ENCODE data around the gene CELSR1. TPM values are rescaled to one million over a fixed set of nuclear protein-coding genes. Genes with fewer than 3 reads are reported as not detected.

Gene CELSR1
- total RNA-seq, 1 donor from 2014 or later = 5.1 TPM

GRCh38 chr22:46534177-46534776 lies 3.1 kb downstream of the CELSR1 start:
- H3K27me3 Mint-ChIP-seq (ENCODE audit: low read depth) = peaks cover 59% of the 10 kb centered on the region
- peaks cover 10% of the 10 kb centered on the region for H3K36me3 Mint-ChIP-seq (ENCODE audit: low read depth)
- peaks cover 23% of the 10 kb centered on the region for H3K4me1 Mint-ChIP-seq
- DNase-seq (ENCODE audit: low read depth, low spot score) = no peak
- no peak overlapping the region for H3K4me3 Mint-ChIP-seq
- no peaks in the 10 kb centered on the region for H3K9me3 Mint-ChIP-seq
- H3K27ac Mint-ChIP-seq (ENCODE audit: unreplicated experiment) = no peak overlapping the region
- TF ChIP-seq, protein P1, sequence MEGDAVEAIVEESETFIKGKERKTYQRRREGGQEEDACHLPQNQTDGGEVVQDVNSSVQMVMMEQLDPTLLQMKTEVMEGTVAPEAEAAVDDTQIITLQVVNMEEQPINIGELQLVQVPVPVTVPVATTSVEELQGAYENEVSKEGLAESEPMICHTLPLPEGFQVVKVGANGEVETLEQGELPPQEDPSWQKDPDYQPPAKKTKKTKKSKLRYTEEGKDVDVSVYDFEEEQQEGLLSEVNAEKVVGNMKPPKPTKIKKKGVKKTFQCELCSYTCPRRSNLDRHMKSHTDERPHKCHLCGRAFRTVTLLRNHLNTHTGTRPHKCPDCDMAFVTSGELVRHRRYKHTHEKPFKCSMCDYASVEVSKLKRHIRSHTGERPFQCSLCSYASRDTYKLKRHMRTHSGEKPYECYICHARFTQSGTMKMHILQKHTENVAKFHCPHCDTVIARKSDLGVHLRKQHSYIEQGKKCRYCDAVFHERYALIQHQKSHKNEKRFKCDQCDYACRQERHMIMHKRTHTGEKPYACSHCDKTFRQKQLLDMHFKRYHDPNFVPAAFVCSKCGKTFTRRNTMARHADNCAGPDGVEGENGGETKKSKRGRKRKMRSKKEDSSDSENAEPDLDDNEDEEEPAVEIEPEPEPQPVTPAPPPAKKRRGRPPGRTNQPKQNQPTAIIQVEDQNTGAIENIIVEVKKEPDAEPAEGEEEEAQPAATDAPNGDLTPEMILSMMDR (conservative IDR thresholded peaks at IDR 0.05) = no peak

DNA sequence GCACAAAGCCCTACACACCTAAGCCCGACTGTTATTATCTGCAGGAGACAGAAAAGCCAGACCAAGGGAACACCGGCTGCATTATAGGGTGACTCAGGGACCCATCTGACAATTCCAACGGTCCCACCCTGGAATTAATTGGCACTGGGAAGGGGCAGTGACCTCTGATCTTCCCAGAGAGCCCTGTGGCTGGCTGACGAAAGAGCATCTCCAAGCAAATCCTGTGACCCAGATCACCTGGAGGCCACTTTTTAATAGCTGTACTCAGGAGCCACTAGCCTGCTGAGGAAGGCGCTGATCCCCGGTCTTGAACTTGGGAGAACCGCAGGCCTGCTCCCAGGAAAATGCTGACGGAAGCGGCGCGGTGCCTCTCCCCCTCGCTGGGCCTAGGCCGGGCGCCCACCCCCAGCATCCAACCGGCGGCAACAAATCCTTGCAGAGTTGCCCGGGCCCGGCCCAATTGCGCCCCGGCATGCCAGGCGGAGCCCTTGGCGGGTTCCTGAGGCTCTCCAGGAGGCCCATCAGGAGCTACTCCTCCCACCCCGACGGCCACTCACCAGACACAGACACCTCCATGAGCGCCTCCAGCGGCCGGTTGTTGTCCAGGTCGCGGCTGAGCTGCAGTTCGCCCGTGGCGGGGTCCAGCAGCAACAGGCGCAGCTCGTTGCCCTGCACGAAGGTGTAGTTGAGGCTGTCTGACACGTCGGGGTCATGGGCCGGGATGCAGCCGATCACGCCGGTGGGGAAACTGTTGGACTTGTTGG lies 4.2 kb downstream of the CELSR1 start:
- Mint-ChIP-seq H3K27ac (ENCODE audit: unreplicated experiment) (no peak overlapping the region), H3K4me1 (peaks cover 20% of the 10 kb centered on the region), H3K4me3 (peak overlapping the region; percentile 50), H3K9me3 (no peaks in the 10 kb centered on the region), H3K36me3 (ENCODE audit: low read depth) (peaks cover 12% of the 10 kb centered on the region), H3K27me3 (ENCODE audit: low read depth) (peaks cover 51% of the 10 kb centered on the region)
- DNase-seq (ENCODE audit: low read depth, low spot score) = no peak
- TF ChIP-seq, protein P1 (conservative IDR thresholded peaks at IDR 0.05) = no peak

DNA sequence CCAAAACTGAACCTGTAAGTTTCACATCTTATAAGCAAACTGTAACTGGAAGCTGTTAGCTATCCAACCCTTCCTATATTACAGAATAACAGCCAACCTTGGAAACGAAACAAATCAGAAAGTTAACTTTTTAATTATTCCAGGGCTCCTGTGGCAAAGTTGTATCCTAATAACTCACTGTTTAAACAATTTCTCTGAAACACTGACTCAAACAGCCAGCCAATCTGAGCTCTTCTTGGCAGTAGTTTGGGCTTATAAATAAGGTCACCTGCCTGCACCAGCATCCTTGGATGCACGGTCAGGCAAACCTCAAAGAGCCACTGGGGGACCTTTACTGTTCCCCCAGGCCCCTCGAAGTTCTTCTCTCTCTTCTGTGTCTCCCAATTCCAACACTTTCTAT lies 5.0 kb downstream of the CELSR1 start:
- DNase-seq (ENCODE audit: low read depth, low spot score) = no peak
- peaks cover 12% of the 10 kb centered on the region for H3K36me3 Mint-ChIP-seq (ENCODE audit: low read depth)
- TF ChIP-seq, protein P1 (conservative IDR thresholded peaks at IDR 0.05) = no peak
- H3K27me3 Mint-ChIP-seq (ENCODE audit: low read depth) = peaks cover 52% of the 10 kb centered on the region
- no peak overlapping the region for H3K27ac Mint-ChIP-seq (ENCODE audit: unreplicated experiment)
- H3K4me3 Mint-ChIP-seq = peak overlapping the region; percentile 50
- H3K4me1 Mint-ChIP-seq = peaks cover 24% of the 10 kb centered on the region
- H3K9me3 Mint-ChIP-seq = no peaks in the 10 kb centered on the region

DNA sequence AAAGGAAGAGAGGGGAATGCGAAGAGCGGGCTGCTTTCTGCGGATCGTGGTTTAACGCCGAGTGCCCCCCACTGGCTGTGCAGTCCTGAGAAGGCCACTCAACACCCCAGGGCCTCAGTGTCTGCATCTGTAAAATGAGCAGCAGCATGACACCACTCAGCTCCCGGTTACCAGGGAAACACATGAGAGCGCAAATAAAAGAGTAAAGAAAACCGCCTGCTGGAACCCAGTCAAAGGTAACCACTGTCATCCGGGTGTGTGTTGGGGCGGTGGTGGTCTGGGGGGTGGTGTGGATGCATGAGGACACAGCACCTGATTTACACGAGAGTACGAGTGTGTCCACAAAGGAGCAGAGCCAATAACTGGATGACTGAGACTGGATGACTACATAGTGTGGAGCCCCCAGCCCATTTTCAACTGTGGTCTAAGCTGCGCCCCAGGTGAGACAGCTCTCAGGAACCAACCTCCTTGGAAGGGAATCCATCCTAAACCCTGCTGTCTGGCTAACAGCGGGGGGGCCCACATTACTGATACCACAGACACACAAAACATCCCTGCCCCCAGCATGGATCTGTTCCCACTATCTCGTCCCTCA lies 5.7 kb downstream of the CELSR1 start:
- Mint-ChIP-seq H3K27me3 (ENCODE audit: low read depth) (peaks cover 57% of the 10 kb centered on the region), H3K4me1 (peaks cover 24% of the 10 kb centered on the region), H3K36me3 (ENCODE audit: low read depth) (peaks cover 12% of the 10 kb centered on the region)

GRCh38 chr22:46528121-46528610 lies 9.3 kb downstream of the CELSR1 start:
- no peak overlapping the region for H3K4me3 Mint-ChIP-seq

More for the DNA sequence above, 5.7 kb downstream of the CELSR1 start:
- no peak for DNase-seq (ENCODE audit: low read depth, low spot score)
- H3K4me3 Mint-ChIP-seq = no peak overlapping the region
- H3K9me3 Mint-ChIP-seq = no peaks in the 10 kb centered on the region
- H3K27ac Mint-ChIP-seq (ENCODE audit: unreplicated experiment) = no peak overlapping the region
- TF ChIP-seq, protein P1 (conservative IDR thresholded peaks at IDR 0.05) = no peak

More at GRCh38 chr22:46528121-46528610, 9.3 kb downstream of the CELSR1 start:
- Mint-ChIP-seq H3K27ac (ENCODE audit: unreplicated experiment) (peak overlapping the region; percentile 13), H3K4me1 (peaks cover 24% of the 10 kb centered on the region), H3K36me3 (ENCODE audit: low read depth) (peaks cover 6% of the 10 kb centered on the region), H3K9me3 (no peaks in the 10 kb centered on the region), H3K27me3 (ENCODE audit: low read depth) (peaks cover 51% of the 10 kb centered on the region)
- no peak for DNase-seq (ENCODE audit: low read depth, low spot score)
- TF ChIP-seq, protein P1 (conservative IDR thresholded peaks at IDR 0.05) = no peak

All from neural crest cell (in vitro differentiated cells).